Vagina (tissue), 2 donors: ENCODE measurements around the gene NCEH1.
"Not testable (repeated sequence)": the region's sequence is repeated elsewhere in the genome, so short reads cannot be mapped to it uniquely, and the experiment has no call there.

Experiments used
- POLR2A ChIP-seq, 2 donors: fragments of 450-650 bp; IDR thresholded peaks; one replicate each; pipeline ENCODE4 v1.6.1; 2017; ENCODE audit warnings: antibody characterized with exemption in 2 of 2, mild to moderate bottlenecking in 2 of 2, moderate library complexity in 2 of 2
- POLR2AphosphoS5 ChIP-seq, 2 donors: sonication (generic); formaldehyde crosslinking; IDR thresholded peaks; one replicate each; pipeline ENCODE4 v1.9.0; 2017; ENCODE audit warnings: antibody characterized with exemption in 2 of 2, mild to moderate bottlenecking in 2 of 2, low read depth in 1 of 2; ENCODE audit not compliant: insufficient read depth in 1 of 2

- not testable (repeated sequence) for TF ChIP-seq POLR2AphosphoS5 (IDR thresholded peaks at IDR 0.05; ENCODE audit: insufficient read depth in 1 of 2, low read depth in 1 of 2); POLR2A (IDR thresholded peaks at IDR 0.05)
Observed at GRCh38 chr3:172665510-172665909, 45.4 kb downstream of the NCEH1 start.
